ENCODE results near the gene GABRA5.

GABRA5 gene

GRCh38 chr15:26928051-26928450, 61.2 kb downstream of the GABRA5 start:
- DNase-seq (ENCODE audit: low spot score): no peak

- no peak for DNase-seq (ENCODE audit: low spot score)
Observed at GRCh38 chr15:26929588-26929987, 62.7 kb downstream of the GABRA5 start.

DNA sequence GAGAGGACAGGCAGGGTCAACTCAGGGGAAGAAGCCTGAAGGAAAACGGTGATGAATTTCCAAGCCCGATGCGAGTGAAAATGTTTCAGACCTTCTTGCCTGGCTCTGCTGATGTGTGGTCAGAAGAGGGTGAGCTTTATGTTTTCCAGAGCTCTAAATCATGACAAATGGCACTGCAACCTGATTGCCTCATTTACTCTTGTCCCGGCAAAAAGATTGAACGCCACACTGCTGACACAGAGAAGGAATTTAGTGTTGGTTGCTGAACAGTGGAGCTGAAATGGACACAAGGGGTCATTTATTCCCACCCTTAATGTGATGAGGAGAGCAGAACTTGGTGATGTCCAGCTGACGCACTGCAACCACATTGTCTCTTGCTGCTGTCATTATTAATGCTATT, 68.0 kb downstream of the GABRA5 start:
- DNase-seq (ENCODE audit: low spot score): no peak

DNA sequence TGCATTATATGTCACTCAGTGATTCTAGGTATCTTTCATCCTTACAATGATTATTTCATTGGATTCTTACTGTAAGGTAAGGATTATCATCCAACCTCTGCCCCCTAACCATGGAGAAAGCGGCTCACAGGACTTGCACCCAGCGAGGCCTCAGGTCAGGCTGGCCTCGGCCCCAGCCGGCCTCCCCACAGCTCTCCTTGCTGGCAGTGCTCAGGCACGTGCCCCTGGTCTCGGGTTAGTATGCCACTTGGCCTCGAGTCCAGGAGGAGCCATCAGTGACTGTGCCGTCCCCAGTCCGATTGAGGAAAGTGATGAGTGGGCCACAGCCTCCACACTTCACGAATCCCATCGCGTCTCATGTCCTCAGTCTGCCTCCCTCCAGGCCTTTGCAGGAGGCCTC, 68.5 kb downstream of the GABRA5 start:
- no peak for DNase-seq (ENCODE audit: low spot score)

DNA sequence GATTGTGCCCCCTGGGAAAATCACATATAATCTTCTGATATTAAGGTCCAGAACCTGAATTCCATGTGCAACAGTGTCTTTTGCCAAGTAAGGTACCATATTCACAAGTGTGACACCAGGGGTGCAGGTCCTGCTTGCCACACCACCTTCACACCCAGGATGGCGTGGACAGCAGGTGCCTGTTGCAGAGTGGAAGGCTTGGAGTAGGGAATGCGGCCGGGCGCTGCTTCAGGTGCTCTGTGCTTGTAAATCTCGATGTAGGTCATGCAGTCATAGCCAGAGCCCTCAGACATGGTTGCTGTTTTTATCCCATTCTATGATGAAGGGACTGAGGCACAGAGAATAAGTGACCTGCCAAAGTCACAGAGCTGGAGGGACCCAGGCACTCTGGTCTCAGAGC, 69.6 kb downstream of the GABRA5 start:
- DNase-seq (ENCODE audit: low spot score): no peak

GRCh38 chr15:26937134-26937533, 70.3 kb downstream of the GABRA5 start:
- no peak for DNase-seq (ENCODE audit: low spot score)

- no peak for DNase-seq (ENCODE audit: low spot score)
Observed at GRCh38 chr15:26939398-26939797, 72.5 kb downstream of the GABRA5 start.

DNA sequence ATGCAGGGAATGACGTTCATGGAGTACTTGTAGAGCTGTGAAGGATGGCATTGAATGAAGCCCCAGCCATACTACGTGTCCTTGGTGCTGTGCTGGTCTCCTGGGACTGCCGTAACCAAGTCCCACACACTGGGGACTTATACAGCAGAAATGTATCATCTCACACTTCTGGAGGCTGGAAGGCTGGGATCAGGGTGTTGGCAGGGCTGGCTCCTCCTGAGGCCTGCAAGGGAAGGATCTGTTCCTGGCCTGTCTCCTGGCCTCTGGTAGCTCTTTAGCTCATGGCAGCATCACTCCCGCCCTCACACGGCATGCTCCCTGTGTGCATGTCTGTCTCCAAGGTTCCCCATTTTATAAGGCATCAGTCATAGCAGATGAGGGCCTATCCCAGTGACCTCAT, 74.6 kb downstream of the GABRA5 start:
- no peak for DNase-seq (ENCODE audit: low spot score)

DNA sequence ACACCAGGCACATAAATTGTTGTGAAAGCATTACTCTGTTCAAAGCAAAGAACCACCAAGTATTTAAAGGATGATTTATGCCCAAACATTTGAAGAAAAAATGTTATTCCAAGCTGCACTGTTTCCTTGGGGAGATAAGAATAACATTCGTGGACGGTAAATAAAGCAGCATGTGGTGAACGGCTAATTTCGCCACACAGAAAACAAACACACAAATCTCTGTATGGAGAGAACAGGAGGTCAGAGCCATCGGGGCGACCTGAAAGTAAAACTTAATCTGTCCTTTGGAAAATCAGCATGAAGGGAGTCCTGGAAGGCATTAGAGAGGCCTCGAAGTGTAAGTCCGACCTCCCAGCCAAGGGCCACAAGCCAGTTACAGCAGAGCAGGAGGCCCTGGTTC, 77.0 kb downstream of the GABRA5 start:
- DNase-seq (ENCODE audit: low spot score): no peak

GRCh38 chr15:26945046-26945445, 78.2 kb downstream of the GABRA5 start:
- no peak for DNase-seq (ENCODE audit: low spot score)

- DNase-seq (ENCODE audit: low spot score): no peak
Observed at GRCh38 chr15:26950001-26950400, 83.1 kb downstream of the GABRA5 start.

GRCh38 chr15:26954403-26954802, 87.5 kb downstream of the GABRA5 start:
- no peak for DNase-seq (ENCODE audit: low spot score)

GRCh38 chr15:26967719-26968269, 100.9 kb downstream of the GABRA5 start:
- no peak for DNase-seq (ENCODE audit: low spot score)

DNA sequence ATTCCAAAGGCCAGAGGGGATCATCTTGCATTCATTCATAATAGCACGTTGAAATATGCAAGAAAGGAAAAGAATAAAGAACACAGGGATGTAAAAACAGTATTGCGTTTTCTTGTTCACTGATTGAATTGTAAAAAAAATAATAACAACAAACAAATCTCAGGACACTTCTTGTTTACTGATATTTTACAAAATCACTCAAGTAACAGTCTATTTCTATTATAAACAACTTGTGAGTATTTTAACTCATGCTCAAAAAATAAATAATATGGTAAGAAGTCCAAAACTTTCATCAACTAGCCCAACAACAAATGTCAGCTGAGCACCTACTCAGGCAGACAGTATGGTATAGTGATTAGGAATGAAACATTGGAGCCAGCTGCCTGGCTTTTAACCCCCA, 101.9 kb downstream of the GABRA5 start:
- DNase-seq (ENCODE audit: low spot score): no peak

GRCh38 chr15:26970712-26971210, 103.9 kb downstream of the GABRA5 start, which contains the start of gene GABRG3:
Gene GABRG3 (plus strand): TSS chr15:26971181.
- DNase-seq (ENCODE audit: low spot score): peak; percentile 12

GRCh38 chr15:26971271-26972018, 104.6 kb downstream of the GABRA5 start:
- DNase-seq (ENCODE audit: low spot score): no peak

DNA sequence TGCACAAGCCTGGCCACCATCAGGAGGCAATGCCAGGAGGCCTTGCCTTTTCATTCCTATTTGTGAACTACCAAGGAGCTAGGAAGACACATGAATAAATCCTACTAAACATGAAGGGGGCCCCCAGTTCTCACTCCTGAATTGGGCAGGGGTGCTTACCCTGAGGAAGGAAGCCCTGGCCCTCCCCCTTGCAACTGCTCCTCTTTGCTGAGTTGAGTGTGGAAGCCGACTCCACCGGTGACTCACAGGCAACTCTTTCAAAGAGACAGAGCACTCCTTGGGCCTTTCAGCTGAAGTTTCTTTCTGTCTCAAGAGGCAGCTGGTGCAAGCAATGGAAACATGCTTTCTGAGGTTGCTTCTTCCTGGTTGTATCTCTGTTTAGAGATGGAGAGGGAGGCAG, 105.8 kb downstream of the GABRA5 start:
- DNase-seq (ENCODE audit: low spot score): peak; percentile 18

DNA sequence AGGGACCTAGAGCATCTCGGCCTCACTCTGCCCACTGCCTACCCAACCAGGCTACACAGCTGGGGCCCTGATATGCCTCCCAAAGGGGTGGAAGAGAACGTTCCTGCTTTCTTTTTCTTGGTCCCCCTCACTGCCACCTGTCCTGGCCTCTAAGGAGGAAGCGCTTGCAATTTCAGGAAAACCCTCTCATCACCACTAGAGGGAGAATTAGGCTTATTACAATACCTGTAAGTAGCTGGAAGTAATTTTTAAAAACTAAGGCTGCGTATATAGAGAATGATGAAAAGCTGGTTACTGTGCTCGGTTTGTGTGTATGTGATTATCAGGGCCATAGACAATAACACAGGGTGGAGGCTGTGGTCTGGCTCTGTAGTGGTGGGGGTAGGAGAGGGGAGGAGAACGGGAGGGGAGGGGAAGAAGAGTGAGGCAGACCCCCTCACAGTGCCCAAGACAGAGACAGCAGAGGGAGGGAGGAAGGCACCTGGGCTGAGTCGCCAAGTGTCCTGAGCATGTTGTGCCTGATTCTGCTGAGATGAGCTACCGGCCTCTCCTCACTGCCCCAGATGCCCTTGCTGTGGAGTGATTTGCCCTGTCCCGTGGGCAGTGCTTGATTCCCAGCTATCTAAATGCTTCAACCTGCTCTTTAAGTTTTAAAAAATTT, 107.4 kb downstream of the GABRA5 start:
- peak; percentile 31 for DNase-seq (ENCODE audit: low spot score)

- DNase-seq (ENCODE audit: low spot score): no peak
Observed at GRCh38 chr15:26981492-26981891, 114.6 kb downstream of the GABRA5 start.

DNA sequence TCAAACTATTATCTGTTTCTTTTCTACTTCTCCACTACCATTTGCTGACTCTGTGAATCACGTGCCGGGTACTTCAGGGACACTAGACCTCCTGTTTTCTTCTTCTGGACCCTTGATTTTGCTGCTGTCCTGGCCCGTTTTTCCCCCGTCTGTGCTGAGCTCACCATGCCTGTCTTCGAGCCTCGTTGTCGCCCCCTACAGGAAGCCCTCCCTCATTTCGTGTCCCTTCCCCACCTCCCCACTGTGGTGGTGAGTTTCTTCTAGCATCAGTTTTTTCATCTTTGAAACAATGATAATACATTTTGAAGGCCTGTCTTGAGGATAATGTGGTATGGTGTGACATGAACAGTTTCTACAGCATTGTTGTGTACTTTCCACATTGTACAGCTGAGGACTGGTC, 117.0 kb downstream of the GABRA5 start:
- DNase-seq (ENCODE audit: low spot score): no peak

GRCh38 chr15:26985050-26985449, 118.2 kb downstream of the GABRA5 start:
- DNase-seq (ENCODE audit: low spot score): no peak

GRCh38 chr15:26996250-26996649, 129.4 kb downstream of the GABRA5 start:
- DNase-seq (ENCODE audit: low spot score): no peak
